Thyroid gland (tissue), 4 donors: ENCODE results near the gene ZNF283.

Experiments
- POLR2A ChIP-seq, 2 donors: fragments of 450-650 bp; IDR thresholded peaks; one replicate each; pipeline ENCODE4 v1.6.1; 2017; ENCODE audit warnings: antibody characterized with exemption in 2 of 2, mild to moderate bottlenecking in 2 of 2, moderate library complexity in 1 of 2
- TF ChIP-seq, protein P1 (sequence below), 6 experiments: fragments of 200-600 bp in 3 of 6; fragments of 450-650 bp in 3 of 6; sonication (generic) in 3 of 6; IDR thresholded peaks; one replicate each; pipeline ENCODE4 v1.5.1; 2016 to 2019; ENCODE audit warnings: antibody characterized with exemption in 6 of 6, mild to moderate bottlenecking in 2 of 6, inconsistent platforms in 1 of 6, moderate library complexity in 1 of 6

DNA sequence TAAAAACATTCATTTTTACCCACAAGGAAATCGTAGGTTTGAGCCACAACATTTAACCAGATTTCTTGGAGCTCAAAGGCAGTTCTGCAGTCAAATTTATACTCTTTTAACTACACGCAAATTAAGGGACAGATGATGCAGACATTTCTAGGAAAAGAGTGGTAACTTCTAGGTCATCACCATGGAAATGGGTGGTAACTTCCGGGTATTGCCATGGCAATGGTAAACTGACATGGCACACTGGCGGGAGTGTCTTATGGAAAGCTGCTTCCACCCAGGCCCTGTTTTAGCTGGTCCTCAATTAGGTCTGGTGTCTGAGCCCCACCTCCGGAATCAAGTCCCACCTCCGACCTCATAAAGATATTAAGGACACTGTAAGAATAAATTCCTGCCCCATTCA is 14.4 kb upstream of the ZNF283 start:
- TF ChIP-seq, protein P1, sequence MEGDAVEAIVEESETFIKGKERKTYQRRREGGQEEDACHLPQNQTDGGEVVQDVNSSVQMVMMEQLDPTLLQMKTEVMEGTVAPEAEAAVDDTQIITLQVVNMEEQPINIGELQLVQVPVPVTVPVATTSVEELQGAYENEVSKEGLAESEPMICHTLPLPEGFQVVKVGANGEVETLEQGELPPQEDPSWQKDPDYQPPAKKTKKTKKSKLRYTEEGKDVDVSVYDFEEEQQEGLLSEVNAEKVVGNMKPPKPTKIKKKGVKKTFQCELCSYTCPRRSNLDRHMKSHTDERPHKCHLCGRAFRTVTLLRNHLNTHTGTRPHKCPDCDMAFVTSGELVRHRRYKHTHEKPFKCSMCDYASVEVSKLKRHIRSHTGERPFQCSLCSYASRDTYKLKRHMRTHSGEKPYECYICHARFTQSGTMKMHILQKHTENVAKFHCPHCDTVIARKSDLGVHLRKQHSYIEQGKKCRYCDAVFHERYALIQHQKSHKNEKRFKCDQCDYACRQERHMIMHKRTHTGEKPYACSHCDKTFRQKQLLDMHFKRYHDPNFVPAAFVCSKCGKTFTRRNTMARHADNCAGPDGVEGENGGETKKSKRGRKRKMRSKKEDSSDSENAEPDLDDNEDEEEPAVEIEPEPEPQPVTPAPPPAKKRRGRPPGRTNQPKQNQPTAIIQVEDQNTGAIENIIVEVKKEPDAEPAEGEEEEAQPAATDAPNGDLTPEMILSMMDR (IDR thresholded peaks at IDR 0.05): no peak
- no peak for TF ChIP-seq POLR2A (IDR thresholded peaks at IDR 0.05)
